Renal pelvis (tissue), 4 donors: ENCODE data around the gene EVX1. TPM values are rescaled to one million over a fixed set of nuclear protein-coding genes. Genes with fewer than 3 reads are reported as not detected.

Source experiments
- DNase-seq: peaks from one replicate; pipeline ENCODE4 v3.0.0-alpha.2; 2013
- polyA plus RNA-seq, 3 donors: library from polyadenylated mRNA; unstranded; fragments of 120-200 nt; gene quantifications; one replicate each; pipeline ENCODE4 v1.2.1, GENCODE V29; 2013; ENCODE audit not compliant: insufficient read length in 3 of 3

Gene EVX1
- polyA plus RNA-seq, 3 donors: 0.11 to 0.12 TPM; not detected in 1

DNA sequence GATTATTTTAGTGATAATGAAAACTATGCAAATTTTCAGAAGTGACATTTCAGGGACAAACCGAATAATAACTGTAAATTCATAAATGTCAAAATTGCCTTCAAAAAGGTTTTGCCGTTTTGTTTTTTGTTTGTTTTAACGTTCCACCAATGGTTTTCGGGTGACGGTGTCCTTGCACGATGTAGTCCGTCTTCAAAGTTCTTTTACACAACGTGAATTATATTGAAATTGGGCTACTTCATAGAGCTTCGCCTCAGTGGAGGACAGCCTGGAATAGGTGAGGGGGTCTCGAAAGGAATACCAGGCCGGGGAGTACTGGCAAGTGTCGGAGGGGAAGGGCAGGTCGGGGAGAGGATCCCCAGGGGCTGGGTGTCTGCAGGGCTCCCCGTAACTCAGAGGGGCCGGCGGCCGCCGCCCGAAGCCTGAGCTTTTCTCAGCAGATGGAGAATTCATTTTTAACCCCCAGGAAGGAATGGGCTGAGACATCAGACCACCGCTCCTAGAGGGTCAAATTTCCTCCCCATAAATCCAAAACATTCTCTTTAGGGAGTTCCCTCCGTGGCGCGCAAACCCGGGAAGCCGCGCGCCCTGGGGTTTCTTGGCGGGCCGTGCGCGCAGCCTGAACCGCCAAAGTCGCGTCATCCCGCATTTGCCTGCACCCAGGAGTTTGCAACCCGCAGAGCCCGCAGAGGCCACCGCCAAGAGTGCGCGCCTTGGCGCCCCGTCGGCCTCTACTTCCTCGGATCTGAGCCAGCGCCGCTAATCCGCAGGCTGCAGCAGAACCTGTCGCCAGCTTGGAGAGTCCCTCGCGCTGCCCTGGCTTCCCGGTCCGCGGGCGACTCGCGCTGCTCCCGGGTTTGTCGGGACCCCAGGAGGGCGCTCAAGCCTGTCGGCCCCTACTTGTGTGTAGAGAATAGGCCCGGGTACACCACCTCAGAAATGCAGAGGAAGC is 17.3 kb upstream of the EVX1 start:
- no peak for DNase-seq

DNA sequence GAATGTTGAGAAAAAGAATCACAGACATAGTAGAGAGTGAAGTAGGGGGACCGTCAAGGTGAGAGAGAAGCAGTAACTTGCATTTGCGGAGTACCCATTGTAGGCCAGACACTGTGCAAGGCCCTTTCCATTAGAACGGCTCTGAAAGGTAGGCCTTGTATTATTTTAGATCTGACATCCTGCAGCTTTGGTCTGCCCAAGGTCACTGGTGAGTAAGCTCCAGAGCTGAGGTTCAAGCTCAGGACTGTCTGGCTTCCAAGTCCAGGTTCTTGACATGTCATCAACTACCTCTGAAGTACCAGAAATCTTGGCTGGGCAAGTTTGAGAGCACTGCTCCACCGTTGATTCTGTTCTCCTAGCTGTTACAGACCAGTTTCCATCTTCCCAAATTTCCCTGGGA is 13.2 kb upstream of the EVX1 start:
- no peak for DNase-seq

DNA sequence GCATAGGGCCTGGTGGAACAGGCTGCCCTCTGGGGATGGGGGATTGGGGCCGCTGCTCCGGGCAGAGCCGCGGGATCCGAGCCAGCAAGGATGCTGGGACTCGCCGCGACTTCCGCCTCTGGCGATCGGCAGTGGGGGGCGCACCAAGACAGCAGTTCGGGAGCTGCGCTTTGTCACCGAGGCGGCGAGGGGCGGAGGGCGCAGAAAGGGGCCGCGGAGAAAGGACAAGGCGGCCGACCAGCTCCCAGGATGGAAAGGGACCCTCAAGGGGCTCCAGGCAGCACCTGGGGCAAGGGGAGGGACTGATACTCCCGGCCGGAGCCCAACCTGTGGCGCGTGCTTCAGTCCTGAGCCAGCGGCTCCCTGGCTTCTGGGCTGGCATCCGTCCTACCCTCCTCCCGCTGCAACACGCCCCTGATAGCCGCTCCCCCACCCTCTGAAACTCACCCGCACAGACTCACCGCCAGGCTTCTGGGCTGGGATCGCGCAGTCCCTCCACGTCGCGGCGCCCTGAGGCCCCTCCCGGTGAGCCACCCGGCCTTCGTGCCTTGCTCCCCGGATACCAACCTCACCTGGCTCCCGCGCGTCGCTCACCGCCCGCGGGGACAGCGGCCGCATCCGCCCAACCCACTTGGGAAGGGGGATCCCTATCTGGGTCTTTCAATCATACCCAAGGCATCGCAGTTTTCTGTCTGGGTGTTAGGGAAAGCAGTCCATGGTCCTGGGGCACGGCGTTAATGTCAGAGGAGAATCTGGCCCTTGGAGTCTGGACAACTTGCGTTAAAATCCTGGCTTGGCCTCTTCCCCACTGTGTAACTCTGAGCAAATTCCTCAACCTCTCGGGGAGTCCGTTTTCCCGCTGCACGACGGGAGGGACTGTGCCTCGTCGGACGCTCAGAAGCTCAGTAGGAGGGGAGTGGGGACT is 7.0 kb upstream of the EVX1 start:
- no peak for DNase-seq

DNA sequence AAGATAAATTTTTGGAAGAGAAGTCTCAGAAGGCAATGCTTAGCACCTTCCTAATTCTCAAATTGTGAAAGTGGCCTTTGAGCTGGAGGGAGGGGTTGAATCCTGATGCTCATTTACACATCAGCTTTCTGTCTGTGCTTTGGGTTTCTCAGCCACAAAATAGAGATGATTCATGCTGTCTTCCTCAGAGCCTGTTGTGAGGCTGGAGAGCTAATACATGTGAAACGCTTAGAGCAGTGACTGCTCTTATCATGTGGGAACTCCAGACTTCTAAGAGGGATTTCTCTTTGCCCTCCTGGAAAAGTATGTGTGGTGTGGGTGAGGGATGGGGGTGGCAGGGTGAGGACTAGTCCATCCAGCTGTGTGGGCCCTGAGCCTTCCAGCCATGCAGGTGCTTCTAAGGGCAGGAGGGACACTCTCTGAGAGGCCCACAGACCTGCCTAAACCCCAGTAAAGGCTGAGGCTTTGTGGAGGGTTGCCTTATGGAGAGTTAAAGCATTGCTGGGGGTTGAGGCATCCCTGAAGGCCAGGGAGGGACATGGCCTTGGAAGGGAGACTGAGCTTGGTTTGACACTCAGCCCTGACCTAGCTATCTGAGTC is 4.8 kb upstream of the EVX1 start:
- no peak for DNase-seq

DNA sequence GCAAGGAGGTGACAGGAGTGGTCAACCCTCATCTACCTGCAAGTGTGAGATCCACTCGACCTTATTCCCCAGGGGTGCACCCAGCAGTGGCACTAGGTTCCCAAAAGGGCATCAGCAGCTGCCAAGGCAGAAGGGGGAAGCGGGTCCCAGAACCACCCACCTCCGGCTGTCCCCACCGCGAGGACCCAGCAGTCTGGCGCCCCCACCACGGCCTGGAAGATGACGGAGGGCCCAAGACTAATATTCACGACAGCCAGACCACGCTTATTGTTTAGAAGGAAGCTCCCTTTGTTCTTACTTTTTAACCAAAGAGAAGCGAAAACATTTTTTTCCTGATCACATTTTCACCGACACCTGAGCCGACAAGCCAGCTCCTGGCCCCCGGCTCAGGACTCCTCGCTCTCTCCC is 3.6 kb upstream of the EVX1 start:
- no peak for DNase-seq

DNA sequence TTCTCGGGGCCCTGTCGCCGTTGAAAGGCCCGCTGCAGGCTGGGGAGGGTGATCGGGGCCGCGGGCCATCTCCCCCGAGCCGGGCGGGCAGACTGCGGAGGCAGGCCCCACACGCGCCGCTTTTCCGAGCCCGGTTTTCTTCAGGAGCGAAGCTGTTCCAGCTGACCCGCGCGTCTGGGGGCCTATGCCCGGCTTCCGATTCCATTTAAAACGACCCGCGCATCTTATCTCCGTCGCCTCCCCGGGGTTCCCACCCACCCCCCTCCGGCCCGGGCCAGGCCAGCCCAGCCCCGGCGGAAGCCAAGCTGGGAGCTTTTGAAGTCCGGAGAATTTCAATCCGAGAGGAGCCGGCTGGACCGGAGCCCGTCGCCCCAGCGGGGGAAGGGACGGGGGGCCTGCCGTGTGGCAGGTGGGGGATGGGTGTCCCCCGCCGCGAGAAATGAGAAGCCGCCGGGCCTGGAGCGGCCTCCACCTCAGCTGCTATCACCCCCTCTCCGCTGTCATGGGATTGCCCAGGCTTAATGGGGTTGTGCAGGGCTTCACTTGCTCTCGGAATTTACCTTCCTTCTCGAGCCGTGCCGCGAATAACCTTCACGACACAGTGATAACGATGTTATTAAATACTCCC is 3.1 kb upstream of the EVX1 start:
- no peak for DNase-seq

DNA sequence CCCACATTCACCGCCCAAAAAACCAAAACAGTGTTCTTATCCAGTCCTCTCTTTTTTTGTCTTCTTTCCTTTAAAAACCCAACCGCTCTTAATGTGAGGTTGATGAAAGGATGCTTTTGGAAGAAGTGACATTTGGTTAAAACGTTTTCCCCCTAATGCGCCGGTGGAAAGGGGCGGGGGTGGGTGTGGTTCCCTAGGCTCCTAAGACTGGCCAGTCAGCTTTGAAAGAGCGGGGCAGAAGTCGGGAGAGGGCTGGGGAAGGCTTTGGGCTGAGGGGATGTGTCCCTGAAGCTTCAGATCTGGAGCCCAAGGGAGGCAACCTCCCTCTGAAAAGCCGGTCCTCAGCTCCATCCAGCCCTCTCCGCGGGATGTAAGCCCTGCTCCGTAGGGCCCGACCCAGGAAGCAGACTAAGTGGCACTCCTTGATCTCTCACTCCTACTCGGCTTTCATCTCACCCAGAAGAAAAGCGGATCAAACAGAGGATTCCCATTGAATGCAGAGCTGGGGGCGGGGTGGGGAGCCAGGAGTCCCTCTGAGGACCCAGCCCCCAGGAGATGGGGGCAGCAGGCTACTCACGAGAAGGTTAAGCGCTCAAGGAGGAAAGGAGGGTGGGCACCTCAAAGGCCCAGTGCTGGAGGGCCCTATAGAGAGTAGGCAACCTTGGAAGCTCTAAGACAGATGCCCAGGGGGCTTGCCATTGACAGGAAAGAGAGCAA is 2.4 kb upstream of the EVX1 start:
- DNase-seq: no peak

DNA sequence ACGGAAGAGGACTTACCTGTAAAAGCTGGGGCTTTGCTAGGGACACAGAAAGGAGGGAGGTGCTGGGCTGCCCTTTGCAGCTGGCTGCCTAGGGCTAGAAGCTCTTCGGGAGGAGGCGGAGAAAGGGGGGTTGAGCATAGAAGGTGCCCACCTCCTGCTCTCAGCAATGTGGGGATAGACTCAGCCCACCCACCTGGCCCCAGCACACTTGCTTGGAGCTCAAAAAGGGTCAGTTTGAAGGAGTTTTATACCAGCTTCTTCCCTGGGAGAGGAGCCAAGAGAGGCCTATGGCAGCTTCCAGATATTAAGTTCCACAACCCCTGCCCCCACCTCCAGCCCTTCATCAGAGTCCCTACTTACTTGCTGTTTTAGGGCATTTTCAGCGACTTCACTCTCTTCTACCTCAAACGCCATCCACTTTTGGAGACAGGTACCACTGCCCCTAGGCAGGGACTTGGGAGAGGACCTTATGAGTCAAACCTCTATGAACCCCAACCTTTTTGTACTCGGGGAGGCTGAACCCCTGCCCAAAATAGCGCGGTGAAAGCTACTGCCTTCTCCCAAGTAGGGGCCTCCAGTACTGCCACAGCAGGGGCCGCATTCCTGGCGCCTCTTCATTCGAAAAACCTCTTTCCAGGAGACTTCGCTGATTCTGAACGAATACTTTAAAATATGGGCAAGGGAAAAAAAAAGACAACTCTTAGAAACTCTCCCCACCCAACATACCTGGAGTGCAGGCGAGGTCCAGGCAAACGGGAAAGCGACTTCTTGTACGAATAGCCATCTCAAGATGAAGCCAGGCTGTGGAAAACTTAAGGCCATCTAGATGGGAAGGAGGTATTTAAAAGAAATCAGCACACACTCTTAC is 1.2 kb upstream of the EVX1 start:
- DNase-seq: no peak

DNA sequence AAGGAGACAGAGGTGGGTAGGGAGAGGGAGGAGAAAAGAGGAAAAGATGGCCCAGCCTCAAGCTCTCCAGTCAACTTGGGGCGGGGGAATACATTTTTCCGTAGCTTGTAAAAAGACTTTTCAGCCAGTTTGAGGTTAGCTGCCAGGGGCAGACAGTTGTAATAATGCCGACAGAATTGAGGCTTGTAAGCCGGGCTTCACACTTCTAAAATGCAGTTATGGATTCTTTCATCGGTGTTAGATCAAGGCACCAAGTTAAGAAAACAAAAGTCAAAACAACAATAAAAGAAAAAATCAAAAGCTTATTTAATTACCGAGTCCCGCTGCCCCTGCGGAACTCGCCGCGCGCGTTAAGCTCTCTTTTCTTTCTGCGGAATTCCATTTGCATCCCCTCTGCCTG is 448 bp upstream of the EVX1 start:
- no peak for DNase-seq

DNA sequence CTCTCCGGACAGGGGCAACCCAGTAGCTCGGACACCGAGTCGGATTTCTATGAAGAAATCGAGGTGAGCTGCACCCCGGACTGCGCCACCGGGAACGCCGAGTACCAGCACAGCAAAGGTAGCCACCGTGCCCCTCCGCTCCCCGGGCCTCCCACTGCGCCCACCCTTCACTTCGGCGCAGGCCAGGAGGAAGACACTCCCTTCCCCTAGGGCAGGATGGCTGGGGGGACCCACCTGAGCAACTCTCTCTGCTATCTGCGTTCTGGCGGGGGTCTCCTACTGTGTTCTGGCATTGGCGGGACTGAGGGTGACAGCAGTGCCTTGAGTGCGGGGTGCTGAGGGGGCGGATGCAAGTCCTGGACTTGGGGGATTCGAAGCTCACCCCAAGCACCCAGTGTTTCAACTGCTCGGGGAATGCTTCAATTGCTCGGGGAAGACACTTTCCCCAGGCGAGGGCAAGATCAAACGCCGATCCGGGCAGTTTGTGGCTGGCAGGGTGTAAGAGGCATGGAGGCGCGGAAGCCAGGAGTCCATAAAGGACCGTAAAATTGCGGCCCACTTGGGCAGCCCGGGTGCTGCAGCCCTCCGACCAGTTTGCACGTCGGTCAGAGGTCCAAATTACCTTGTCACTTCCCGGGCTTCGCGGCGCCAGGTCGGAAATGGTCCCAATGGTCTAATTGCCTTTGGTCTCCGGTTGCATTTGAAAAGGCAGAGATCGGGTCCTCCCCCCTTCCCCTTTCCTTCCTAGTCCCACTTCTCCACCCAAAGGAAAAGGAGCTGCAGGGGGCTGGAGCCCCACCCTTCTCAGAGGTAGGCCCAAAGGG is 950 bp downstream of the EVX1 start:
- DNase-seq: no peak

DNA sequence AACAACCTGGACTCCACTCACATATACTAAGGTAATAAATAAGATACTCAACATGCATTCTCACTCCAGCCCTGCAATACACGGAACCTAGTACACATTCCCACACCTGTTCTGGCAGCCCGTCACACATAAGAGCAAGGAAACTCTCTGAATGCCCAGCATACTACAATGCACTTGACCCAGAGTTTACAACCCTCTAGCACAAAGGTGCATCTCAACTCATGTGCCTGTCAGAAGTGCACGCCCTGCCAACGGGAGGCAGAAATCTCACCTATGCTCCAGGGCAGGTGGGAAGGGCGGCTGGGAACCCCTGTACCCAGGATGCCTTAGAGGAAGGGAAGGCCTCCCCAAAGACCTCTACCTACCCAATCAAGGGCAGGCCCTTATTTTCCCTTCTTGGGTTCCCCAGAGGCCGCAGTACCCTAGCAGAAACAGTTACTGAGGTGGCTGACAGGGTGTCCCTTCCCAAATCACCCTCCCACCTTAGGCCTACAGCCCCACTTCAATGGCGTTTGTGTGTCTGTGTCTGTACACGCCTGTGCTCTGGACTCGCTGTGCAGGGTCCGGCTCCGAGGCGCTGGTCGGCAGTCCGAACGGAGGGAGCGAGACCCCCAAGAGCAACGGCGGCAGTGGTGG is 2.0 kb downstream of the EVX1 start:
- DNase-seq: no peak

DNA sequence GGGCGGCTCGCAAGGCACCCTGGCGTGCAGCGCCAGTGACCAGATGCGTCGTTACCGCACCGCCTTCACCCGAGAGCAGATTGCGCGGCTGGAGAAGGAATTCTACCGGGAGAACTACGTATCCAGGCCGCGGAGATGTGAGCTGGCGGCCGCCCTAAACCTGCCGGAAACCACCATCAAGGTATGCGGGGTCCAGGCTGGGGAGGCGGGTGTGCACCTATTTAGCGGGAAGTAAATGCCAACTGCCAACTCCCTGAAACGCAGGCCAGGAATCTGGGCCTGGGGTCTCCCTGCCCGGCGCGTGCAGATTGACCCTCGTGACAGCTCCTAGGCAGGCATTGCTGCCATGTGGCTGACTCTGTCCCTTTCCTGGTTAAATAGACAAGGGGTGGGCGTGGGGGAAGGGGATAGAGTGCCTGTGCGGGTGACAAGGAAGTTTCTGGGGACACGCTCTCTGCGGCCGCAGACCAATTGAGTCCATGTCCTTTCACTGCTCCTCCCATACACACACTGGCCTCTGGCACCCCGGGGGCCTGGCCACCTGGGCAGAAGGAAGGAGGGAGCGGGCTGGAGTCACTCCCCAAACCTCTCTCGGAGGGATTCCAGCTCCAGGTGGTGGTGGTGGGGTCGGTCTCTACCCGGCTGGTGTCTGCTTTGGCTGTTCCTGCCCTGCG is 2.7 kb downstream of the EVX1 start:
- no peak for DNase-seq

DNA sequence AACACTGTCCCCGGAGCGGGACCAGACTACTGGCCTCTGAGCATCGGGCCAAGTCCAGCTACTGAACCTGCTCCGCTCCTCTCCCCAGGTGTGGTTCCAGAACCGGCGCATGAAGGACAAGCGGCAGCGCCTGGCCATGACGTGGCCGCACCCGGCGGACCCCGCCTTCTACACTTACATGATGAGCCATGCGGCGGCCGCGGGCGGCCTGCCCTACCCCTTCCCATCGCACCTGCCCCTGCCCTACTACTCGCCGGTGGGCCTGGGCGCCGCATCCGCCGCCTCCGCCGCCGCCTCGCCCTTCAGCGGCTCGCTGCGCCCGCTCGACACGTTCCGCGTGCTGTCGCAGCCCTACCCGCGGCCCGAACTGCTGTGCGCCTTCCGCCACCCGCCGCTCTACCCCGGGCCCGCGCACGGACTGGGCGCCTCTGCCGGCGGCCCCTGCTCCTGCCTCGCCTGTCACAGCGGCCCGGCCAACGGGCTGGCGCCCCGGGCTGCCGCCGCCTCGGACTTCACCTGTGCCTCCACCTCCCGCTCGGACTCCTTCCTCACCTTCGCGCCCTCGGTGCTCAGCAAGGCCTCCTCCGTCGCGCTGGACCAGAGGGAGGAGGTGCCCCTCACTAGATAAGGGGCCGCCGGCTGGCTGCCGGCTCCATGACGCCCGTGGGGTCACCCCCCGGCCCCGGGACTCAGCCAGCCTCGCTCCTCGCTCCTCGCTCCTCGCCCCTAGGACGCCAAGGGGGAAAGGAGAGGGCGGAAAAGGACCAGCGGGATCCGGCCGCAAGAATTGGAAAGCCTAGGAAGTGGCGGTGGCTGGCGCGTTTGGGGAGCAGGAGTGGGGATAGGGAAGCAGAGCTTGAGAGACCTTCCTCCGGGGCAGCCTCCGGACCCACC is 3.4 kb downstream of the EVX1 start:
- DNase-seq: no peak

DNA sequence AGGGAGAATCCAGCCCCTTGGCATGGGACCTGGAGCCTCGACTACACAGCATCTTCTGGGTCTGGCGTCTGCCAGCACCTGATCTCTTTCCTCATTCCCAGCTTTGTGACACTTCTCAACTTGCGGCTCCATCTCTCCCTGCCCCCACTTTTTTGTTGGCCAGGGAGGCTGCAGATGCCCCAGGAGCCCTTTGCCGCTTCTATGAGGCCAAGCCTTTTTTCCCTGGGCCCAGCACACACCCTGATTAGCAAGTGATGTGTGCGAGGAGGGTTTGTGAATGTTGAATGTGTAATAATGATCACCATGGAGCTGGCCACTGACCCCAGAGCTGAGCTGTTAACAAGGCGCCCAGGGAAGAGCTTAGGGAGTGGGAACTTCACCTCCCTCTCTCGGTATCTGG is 4.4 kb downstream of the EVX1 start:
- DNase-seq: no peak

DNA sequence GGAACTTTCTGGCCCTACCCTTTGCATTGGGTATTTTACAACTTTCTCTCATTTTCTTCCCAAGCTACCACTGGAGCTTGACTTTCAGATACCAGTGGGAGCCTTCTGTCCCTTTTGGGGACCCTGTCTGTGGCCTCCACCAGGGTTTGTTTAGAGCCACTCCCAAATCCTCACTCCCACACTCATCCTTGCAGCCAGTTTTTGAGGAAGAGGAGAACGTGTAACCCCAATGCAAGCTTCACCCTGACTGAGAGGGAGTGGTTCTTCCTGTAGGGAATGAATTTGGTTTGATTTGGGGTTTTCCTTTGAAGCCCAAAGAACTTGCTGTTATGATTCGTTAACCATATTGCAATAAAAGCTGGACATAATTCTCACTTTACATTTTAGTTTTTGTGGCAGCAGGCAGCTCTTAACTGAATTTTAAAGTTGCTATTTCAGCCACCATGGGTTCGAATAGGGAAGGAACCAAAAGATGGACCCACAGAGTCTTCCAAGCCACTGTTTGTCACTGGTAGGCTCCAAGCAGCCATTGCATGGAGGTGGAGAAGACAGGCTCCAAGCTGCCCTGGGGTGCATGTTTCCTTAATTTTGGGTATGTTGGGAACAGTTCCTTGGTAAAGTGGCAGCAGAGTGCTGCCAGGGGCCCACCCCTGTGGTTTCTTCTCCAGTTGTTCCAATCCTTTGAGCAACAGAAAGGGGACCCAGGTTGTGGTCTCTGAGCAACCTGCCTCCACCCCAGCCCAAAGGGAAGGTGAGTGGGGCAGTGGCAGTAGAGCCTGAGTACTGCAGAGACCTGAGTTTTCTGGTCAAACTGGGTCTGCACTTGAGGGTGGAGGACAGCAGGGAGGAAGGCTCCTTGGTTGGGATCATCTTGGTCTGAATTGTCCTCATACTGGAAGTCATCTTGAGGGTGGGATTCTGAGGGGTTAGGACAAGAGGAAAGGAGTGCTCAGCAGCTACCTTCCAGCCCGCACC is 5.1 kb downstream of the EVX1 start:
- no peak for DNase-seq

DNA sequence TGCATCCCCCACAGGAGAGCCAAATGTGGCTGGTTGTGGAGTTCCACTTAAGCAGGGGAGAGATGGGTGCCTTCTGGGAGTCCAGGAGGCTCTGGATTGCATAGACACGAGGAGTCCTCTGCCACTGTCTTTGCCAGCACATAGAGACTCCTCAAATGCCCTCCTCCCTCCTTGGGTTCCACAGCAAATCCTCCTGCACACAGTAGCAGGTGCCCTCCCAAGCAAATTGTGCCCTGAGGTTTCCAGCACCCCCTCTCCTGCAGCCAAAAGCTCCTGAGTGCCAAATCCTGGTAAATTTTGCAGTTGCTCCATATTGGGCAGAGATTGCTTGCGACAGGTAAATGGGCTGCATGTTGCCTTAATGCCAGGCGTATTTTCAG is 5.8 kb downstream of the EVX1 start:
- DNase-seq: no peak
